HepG2 (cell line): ENCODE measurements around the gene ASCC3. TPM values are rescaled to one million over a fixed set of nuclear protein-coding genes. Genes with fewer than 3 reads are reported as not detected.

ENCODE experiments used
- ATAC-seq: fragments of 200-7000 bp; cut with Tn5 transposase; 3 replicates; pipeline ENCODE4 v1.9.1; 2020; ENCODE audit warnings: mild to moderate bottlenecking, moderate library complexity
- BruUV-seq: library from RNA; stranded (reverse); fragments of 400-500 nt; replicated peaks from 2 replicates; lab custom pipeline; 2021; lab: Mats Ljungman, UMichigan
- CTCF ChIA-PET: fragments of 300-600 bp; formaldehyde crosslinking; extraction: SDS; loops from one replicate; lab custom pipeline; 2021; ENCODE audit warnings: low total read pairs, inconsistent platforms, low intra/inter-chr PET ratio; lab: Yijun Ruan, JAX
- POLR2A ChIA-PET: fragments of 350-600 bp; sonication (Branson Sonifier 250); formaldehyde crosslinking; loops from one replicate; lab custom pipeline; 2020; ENCODE audit warnings: antibody characterized with exemption, inconsistent platforms; lab: Yijun Ruan, JAX
- DNase-seq: peaks from one replicate; pipeline ENCODE4 v3.0.0-alpha.2; 2015; ENCODE audit warnings: low spot score
- FAIRE-seq: peaks from 3 replicates; lab custom pipeline; 2011; peaks lifted over from hg19 to GRCh38; lab: Jason Lieb, UNC
- H2AFZ ChIP-seq: one replicate; pipeline ENCODE4 v1.6.1; 2011; ENCODE audit warnings: low read length, inconsistent platforms
- H3K27ac ChIP-seq: fragments of 300-600 bp; 3 replicates; pipeline ENCODE4 v1.8.0; 2011; ENCODE audit warnings: mixed run types, mild to moderate bottlenecking, mixed read lengths, low read length, inconsistent platforms; ENCODE audit not compliant: insufficient read depth; ENCODE audit errors: extremely low read length
- H3K27me3 ChIP-seq, 2 experiments: fragments of 200-600 bp in 1 of 2; 2 replicates in 1 of 2; 3 replicates in 1 of 2; pipeline versions ENCODE4 v1.6.0 to v1.8.0; 2011; ENCODE audit warnings: low read length in 2 of 2, mild to moderate bottlenecking in 2 of 2, moderate library complexity in 2 of 2, inconsistent platforms in 1 of 2; ENCODE audit not compliant: insufficient read depth in 2 of 2, control insufficient read depth in 1 of 2
- H3K36me3 ChIP-seq, 2 experiments: fragments of 200-600 bp in 1 of 2; replicated peaks in 1 of 2; 2 replicates in 1 of 2; 3 replicates in 1 of 2; pipeline versions ENCODE4 v1.5.1 to v1.8.0; 2011; ENCODE audit warnings: low read length in 2 of 2, inconsistent platforms in 1 of 2; ENCODE audit not compliant: insufficient read depth in 2 of 2, control insufficient read depth in 1 of 2
- H3K4me1 ChIP-seq: 2 replicates; pipeline ENCODE4 v1.5.1; 2012; ENCODE audit warnings: low read length, inconsistent platforms; ENCODE audit not compliant: insufficient read depth
- H3K4me2 ChIP-seq: 2 replicates; pipeline ENCODE4 v1.6.0; 2011; ENCODE audit warnings: low read depth, low read length, inconsistent platforms
- H3K4me3 ChIP-seq, 3 experiments: fragments of 200-600 bp in 1 of 3; sonication (generic), shearing (Covaris generic) in 1 of 3; replicated peaks in 1 of 3; 2 replicates each; pipeline ENCODE4 v1.5.1; 2011 to 2016; ENCODE audit warnings: low read length in 3 of 3, inconsistent platforms in 2 of 3, low read depth in 2 of 3, mild to moderate bottlenecking in 2 of 3, control low read depth in 1 of 3, mixed read lengths in 1 of 3; ENCODE audit not compliant: insufficient read depth in 1 of 3
- H3K79me2 ChIP-seq: one replicate; pipeline ENCODE4 v1.6.1; 2011; ENCODE audit warnings: low read length, inconsistent platforms; ENCODE audit not compliant: insufficient read depth
- H3K9ac ChIP-seq: 2 replicates; pipeline ENCODE4 v1.6.0; 2011; ENCODE audit warnings: mild to moderate bottlenecking, low read depth, low read length, inconsistent platforms; ENCODE audit not compliant: insufficient read depth
- H3K9me3 ChIP-seq: 2 replicates; pipeline ENCODE4 v1.5.1; 2012; ENCODE audit warnings: mild to moderate bottlenecking, low read length
- H4K20me1 ChIP-seq: 2 replicates; pipeline ENCODE4 v1.6.0; 2011; ENCODE audit warnings: inconsistent platforms, mild to moderate bottlenecking, low read length, moderate library complexity; ENCODE audit not compliant: insufficient read depth
- CEBPG ChIP-seq: IDR thresholded peaks from 2 replicates; pipeline ENCODE4 v1.6.1; 2016
- EHMT2 ChIP-seq: fragments of 200-600 bp; sonication (generic); IDR thresholded peaks from 2 replicates; pipeline ENCODE4 v1.7.0; 2017; ENCODE audit warnings: antibody characterized with exemption, low read depth, low read length, borderline replicate concordance
- FOXA3 ChIP-seq: IDR thresholded peaks from 2 replicates; pipeline ENCODE4 v1.6.1; 2016; ENCODE audit warnings: missing genetic modification reagents, missing compliant biosample characterization
- MAFF ChIP-seq: IDR thresholded peaks from 2 replicates; pipeline ENCODE4 v1.6.1; 2011; ENCODE audit warnings: low read depth, low read length, improper control_type of control experiment
- MAFK ChIP-seq, 2 experiments: IDR thresholded peaks in 1 of 2; conservative IDR thresholded peaks in 1 of 2; 2 replicates each; pipeline ENCODE4 v1.6.1; 2011; ENCODE audit warnings: improper control_type of control experiment in 2 of 2, low read length in 2 of 2
- MIXL1 ChIP-seq: IDR thresholded peaks from 2 replicates; pipeline ENCODE4 v1.6.1; 2016
- PLRG1 ChIP-seq: fragments of 450-650 bp; conservative IDR thresholded peaks from 2 replicates; pipeline ENCODE4 v1.6.1; 2016
- SIX1 ChIP-seq: sonication (generic); formaldehyde crosslinking; IDR thresholded peaks from 2 replicates; pipeline ENCODE4 v1.4.0; 2020; ENCODE audit warnings: missing genetic modification reagents, borderline replicate concordance
- SOX5 ChIP-seq: IDR thresholded peaks from 2 replicates; pipeline ENCODE4 v1.6.1; 2016; ENCODE audit warnings: borderline replicate concordance
- THYN1 ChIP-seq: sonication (generic); formaldehyde crosslinking; IDR thresholded peaks from 2 replicates; pipeline ENCODE4 v1.8.1; 2023; ENCODE audit warnings: low read depth, mild to moderate bottlenecking, moderate library complexity, missing genetic modification reagents, borderline replicate concordance
- ZKSCAN1 ChIP-seq: fragments of 150-350 bp; IDR thresholded peaks from 2 replicates; pipeline ENCODE4 v1.6.1; 2014; ENCODE audit warnings: low read length
- ZNF3 ChIP-seq: IDR thresholded peaks from 2 replicates; pipeline ENCODE4 v1.7.0; 2017; ENCODE audit warnings: inconsistent platforms
- ZNF75D ChIP-seq: sonication (generic); formaldehyde crosslinking; IDR thresholded peaks from 2 replicates; pipeline ENCODE4 v1.8.1; 2023; ENCODE audit warnings: missing genetic modification reagents, mild to moderate bottlenecking, borderline replicate concordance
- ZNF839 ChIP-seq: sonication (generic); formaldehyde crosslinking; IDR thresholded peaks from 2 replicates; pipeline ENCODE4 v1.4.0; 2020; ENCODE audit warnings: missing genetic modification reagents, mild to moderate bottlenecking, borderline replicate concordance
- WGBS: methylation state at CpG from one replicate; pipeline ENCODE4 v1.1.6; 2017; ENCODE audit warnings: low lambda C conversion rate; 5-methylcytosine and 5-hydroxymethylcytosine counted together
- in situ Hi-C: cut with HindIII; loops from 2 replicates; pipeline ENCODE4 v1.10.0; 2017; ENCODE audit warnings: low pct_unique_long_range_greater_than_20kb; ENCODE audit not compliant: extremely low pct_ligation_motif_present
- intact Hi-C: fragments of 100-400 bp; cut with micrococcal nuclease; formaldehyde crosslinking; loops from one replicate; pipeline ENCODE4 v1.10.0; 2022; ENCODE audit not compliant: unreplicated experiment
- polyA plus RNA-seq, 8 experiments: library from polyadenylated mRNA; depleted of rRNA in 3 of 8; stranded (reverse) in 7 of 8; unstranded in 1 of 8; fragments of >200 nt; fragmentation: Illumina TruSeq in 4 of 8; extraction: Trizol in 4 of 8; gene quantifications; 2 replicates each; pipeline versions ENCODE4 v1.2.1 to v1.2.3, GENCODE V29; 2011 to 2016; ENCODE audit warnings: low read depth in 4 of 8, missing spikeins in 1 of 8, mixed read lengths in 1 of 8; ENCODE audit not compliant: insufficient read depth in 1 of 8
- total RNA-seq, 5 experiments: library from RNA; depleted of rRNA; stranded (reverse); fragments of >200 nt; fragmentation: Illumina TruSeq; extraction: Trizol; gene quantifications; 2 replicates each; pipeline ENCODE4 v1.2.3, GENCODE V29; 2016; ENCODE audit warnings: low read depth in 1 of 5
- TF ChIP-seq, protein P1 (sequence below): IDR thresholded peaks from 2 replicates; pipeline ENCODE4 v1.6.1; 2016; ENCODE audit warnings: low read depth, borderline replicate concordance
- TF ChIP-seq, protein P2 (sequence below): sonication (generic); formaldehyde crosslinking; IDR thresholded peaks from 2 replicates; pipeline ENCODE4 v1.5.1; 2020; ENCODE audit warnings: missing genetic modification reagents, mild to moderate bottlenecking, borderline replicate concordance
- TF ChIP-seq, protein P3 (sequence below): IDR thresholded peaks from 2 replicates; pipeline ENCODE4 v1.6.1; 2012; ENCODE audit warnings: low read depth, low read length, improper control_type of control experiment

ASCC3 gene
- total and polyA plus RNA-seq, 2 of the 13 experiments (the other 11 are each of a cell fraction or from before 2014, with no cell fraction given): 23.1 to 55.7 TPM

DNA sequence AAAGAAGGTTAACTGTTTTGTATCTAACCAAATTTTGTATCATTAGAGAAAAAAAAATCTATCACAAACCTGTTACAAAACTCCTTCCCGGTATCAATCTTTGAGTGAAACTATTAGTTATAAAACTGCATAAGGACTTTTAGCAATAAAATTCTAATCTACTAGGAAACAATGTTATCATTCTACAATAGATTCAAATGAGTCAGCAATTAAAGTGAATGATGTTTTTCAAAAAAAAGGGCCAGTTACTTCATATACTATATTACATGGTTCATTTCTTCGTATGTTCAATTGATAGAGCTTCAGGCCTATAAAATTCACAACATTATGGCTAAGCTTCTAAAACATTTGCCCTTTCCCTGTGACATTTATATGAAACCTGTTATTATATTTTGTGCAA lies 15.6 kb downstream of the ASCC3 start:
- Histone ChIP-seq H3K4me1 (peaks cover 30% of the 10 kb centered on the region), H3K4me2 (no peak overlapping the region), H4K20me1 (0 out of 2 replicates have a peak, but pooled peaks cover 2% of the 10 kb centered on the region), H3K4me3 (no peak overlapping the region), H3K9ac (no peak overlapping the region), H2AFZ (no peak overlapping the region), H3K9me3 (no peaks in the 10 kb centered on the region), H3K27ac (no peak overlapping the region), H3K79me2 (peaks cover 14% of the 10 kb centered on the region), H3K27me3 (no peaks in the 10 kb centered on the region)
- DNase-seq (no peak), ATAC-seq (no peak)
- BruUV-seq: no TSS peak
- 97% methylated on average over 2 of the region's 2 CpGs for WGBS
- POLR2A ChIA-PET: no interaction called here
- TF ChIP-seq PLRG1 (no peak), MAFK (conservative IDR thresholded peaks at IDR 0.05 in 1 of 2, IDR thresholded peaks at IDR 0.05 in 1 of 2; ENCODE audit: low read length in 2 of 2) (peak; percentile 38 to 80; a peak in 3 of 4 replicates), SIX1 (no peak), THYN1 (CRISPR knock-in tag) (no peak), ZNF75D (CRISPR knock-in tag) (no peak), MAFF (peak; percentile 61; the same call in 1 of the 2 replicates)
- TF ChIP-seq, all 625 proteins: peak for 2
- peaks cover 0 to 27% of the 10 kb centered on the region in 2 experiments; a peak in 4 of 5 replicates for H3K36me3 ChIP-seq
- intact Hi-C loops (no loop called here), in situ Hi-C loops (no loop called here)
- no peak for FAIRE-seq
- CTCF ChIA-PET: no interaction called here

DNA sequence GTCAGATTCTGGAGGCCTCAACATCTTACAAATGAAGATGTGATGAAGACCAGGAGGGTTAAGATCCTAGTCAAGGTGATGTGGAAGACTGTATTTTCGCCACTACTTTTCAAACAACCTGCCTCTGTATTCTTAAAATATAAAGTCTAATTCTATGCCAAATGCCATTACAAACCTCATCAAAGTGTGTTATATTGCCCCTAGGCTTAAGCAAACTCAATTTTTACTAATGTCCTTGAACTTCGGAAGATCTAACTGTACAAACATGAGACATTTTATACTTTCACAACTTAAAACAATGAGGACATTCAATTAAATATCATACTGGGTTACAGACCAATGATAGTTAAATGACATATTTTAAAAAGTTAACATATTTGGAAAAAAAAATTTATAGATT lies 19.1 kb downstream of the ASCC3 start:
- H3K4me2 ChIP-seq: peak overlapping the region; percentile 28
- no peaks in the 10 kb centered on the region for H3K79me2 ChIP-seq
- ChIA-PET CTCF (no interaction called here), POLR2A (no interaction called here)
- 34% methylated on average over 2 of the region's 2 CpGs for WGBS
- in situ Hi-C loops: no loop called here
- H3K27ac ChIP-seq: peak overlapping the region; percentile 40
- H3K27me3 ChIP-seq: no peaks in the 10 kb centered on the region
- H3K9ac ChIP-seq: no peak overlapping the region
- no peak overlapping the region for H2AFZ ChIP-seq
- ATAC-seq: peak; percentile 71
- DNase-seq: peak; percentile 84
- FAIRE-seq: no peak
- H4K20me1 ChIP-seq: no peaks in the 10 kb centered on the region
- BruUV-seq: no TSS peak
- H3K4me3 ChIP-seq: no peak overlapping the region
- H3K4me1 ChIP-seq: peaks cover 30% of the 10 kb centered on the region
- no peaks in the 10 kb centered on the region for H3K9me3 ChIP-seq
- intact Hi-C loops: loop anchor here (2.0 to 5.0 kb wide), 2 partner anchors 19 to 250 kb away; partner anchors contain the start of gene ASCC3
- H3K36me3 ChIP-seq: peaks cover 0 to 22% of the 10 kb centered on the region in 2 experiments; a peak in 4 of 5 replicates
- TF ChIP-seq, protein P1, sequence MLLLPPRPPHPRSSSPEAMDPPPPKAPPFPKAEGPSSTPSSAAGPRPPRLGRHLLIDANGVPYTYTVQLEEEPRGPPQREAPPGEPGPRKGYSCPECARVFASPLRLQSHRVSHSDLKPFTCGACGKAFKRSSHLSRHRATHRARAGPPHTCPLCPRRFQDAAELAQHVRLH: no peak
- no peak for TF ChIP-seq ZNF839 (CRISPR knock-in tag)
- TF ChIP-seq, protein P2, sequence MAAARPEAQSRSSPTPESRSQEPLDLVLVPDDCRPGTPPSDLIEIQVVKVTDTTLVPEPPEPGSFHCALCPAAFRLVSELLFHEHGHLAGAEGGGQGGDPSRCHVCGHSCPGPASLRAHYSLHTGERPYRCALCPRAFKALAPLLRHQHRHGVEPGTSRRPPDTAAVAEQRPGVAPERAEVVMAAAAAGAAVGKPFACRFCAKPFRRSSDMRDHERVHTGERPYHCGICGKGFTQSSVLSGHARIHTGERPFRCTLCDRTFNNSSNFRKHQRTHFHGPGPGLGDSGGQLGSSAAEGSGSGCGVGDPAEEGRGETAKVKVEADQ (CRISPR knock-in tag): no peak
- peak; percentile 26; the same call in 1 of the 2 replicates for TF ChIP-seq SOX5 (CRISPR knock-in tag)
- TF ChIP-seq MIXL1 (CRISPR knock-in tag): no peak
- TF ChIP-seq FOXA3 (CRISPR knock-in tag): peak; percentile 41; the same call in 1 of the 2 replicates
- TF ChIP-seq EHMT2: no peak
- peak; percentile 26; the same call in 1 of the 2 replicates for TF ChIP-seq CEBPG (CRISPR knock-in tag)
- TF ChIP-seq ZNF3 (CRISPR knock-in tag): no peak
- TF ChIP-seq, protein P3, sequence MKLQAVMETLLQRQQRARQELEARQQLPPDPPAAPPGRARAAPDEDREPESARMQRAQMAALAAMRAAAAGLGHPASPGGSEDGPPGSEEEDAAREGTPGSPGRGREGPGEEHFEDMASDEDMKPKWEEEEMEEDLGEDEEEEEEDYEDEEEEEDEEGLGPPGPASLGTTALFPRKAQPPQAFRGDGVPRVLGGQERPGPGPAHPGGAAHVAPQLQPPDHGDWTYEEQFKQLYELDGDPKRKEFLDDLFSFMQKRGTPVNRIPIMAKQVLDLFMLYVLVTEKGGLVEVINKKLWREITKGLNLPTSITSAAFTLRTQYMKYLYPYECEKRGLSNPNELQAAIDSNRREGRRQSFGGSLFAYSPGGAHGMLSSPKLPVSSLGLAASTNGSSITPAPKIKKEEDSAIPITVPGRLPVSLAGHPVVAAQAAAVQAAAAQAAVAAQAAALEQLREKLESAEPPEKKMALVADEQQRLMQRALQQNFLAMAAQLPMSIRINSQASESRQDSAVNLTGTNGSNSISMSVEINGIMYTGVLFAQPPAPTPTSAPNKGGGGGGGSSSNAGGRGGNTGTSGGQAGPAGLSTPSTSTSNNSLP: peak; percentile 84
- no peak for TF ChIP-seq ZKSCAN1
